Testis (tissue), 3 donors: ENCODE data around the gene LPCAT2. TPM values are rescaled to one million over a fixed set of nuclear protein-coding genes. Genes with fewer than 3 reads are reported as not detected.

Experiments used
- DNase-seq: peaks from one replicate; pipeline ENCODE4 v3.0.0-alpha.2; 2019
- H3K27ac ChIP-seq, 2 donors: fragments of 200-600 bp; sonication (generic); one replicate each; pipeline ENCODE4 v1.5.1; 2019
- H3K27me3 ChIP-seq: fragments of 200-600 bp; sonication (generic); one replicate; pipeline ENCODE4 v1.5.1; 2019
- H3K36me3 ChIP-seq: fragments of 200-600 bp; sonication (generic); one replicate; pipeline ENCODE4 v1.5.1; 2017; ENCODE audit warnings: low read depth; ENCODE audit errors: missing control alignments
- H3K4me1 ChIP-seq: fragments of 200-600 bp; sonication (generic); one replicate; pipeline ENCODE4 v1.5.1; 2019
- H3K4me3 ChIP-seq, 2 donors: fragments of 200-600 bp; sonication (generic); one replicate each; pipeline ENCODE4 v1.5.1; 2017 to 2019
- H3K9me3 ChIP-seq: fragments of 200-600 bp; sonication (generic); one replicate; pipeline ENCODE4 v1.5.1; 2017
- POLR2A ChIP-seq: fragments of 450-650 bp; IDR thresholded peaks from one replicate; pipeline ENCODE4 v1.6.1; 2017; ENCODE audit warnings: antibody characterized with exemption, mild to moderate bottlenecking, moderate library complexity
- WGBS, 2 donors: methylation state at CpG; one replicate each; pipeline ENCODE4 v1.1.5; 2018; 5-methylcytosine and 5-hydroxymethylcytosine counted together
- intact Hi-C: fragments of 100-400 bp; cut with DNase I; formaldehyde crosslinking; loops from one replicate; pipeline ENCODE4 v1.15.1; 2023; ENCODE audit warnings: low total_unique reads
- polyA plus RNA-seq: library from polyadenylated mRNA; stranded (reverse); fragments of 350-450 nt; fragmentation: Illumina TruSeq; extraction: RNeasy Lipid Tissue Mini Kit (QIAGEN cat#74804); gene quantifications from one replicate; pipeline ENCODE4 v1.2.3, GENCODE V29; 2014; ENCODE audit warnings: low read depth, low replicate concordance; ENCODE audit not compliant: insufficient read depth
- total RNA-seq, 2 donors: library from RNA; depleted of rRNA; stranded (reverse); fragments of >200 nt; gene quantifications; one replicate each; pipeline ENCODE4 v1.2.3, GENCODE V29; 2016
- TF ChIP-seq, protein P1 (sequence below), 3 experiments: fragments of 450-650 bp in 2 of 3; fragments of 200-600 bp in 1 of 3; sonication (generic) in 1 of 3; IDR thresholded peaks; one replicate each; pipeline ENCODE4 v1.5.1; 2016 to 2019; ENCODE audit warnings: antibody characterized with exemption in 3 of 3, mild to moderate bottlenecking in 2 of 3, moderate library complexity in 1 of 3

The LPCAT2 gene
- total and polyA plus RNA-seq, 3 donors from 2014 or later, result 6.9 to 12.0 (median 8.5) TPM

DNA sequence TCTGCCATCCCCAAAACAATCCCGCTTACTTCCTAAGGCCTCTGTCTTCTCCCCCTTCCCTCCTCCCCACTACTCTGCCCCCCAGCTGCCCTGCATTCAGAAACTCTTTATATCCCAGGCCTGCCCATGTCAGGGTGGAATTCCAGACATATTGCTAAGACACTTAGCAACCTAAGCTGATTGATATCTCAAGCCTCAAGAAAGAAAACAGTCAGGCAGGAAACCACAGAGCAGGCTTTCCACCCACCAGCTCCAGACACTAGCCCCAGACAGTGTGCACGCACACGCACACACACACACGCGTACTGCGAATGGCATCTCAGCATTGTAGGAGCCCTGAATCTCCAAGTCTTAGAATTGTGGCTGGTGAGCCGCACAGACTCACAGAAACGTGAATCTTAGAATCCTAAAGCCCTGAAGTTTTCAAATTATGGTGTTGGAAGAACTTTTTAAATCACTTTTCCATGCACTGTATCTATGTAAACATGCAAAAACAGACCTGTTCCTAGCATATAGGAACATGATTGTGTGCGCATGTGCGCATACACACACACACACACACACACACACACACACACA lies 8.8 kb upstream of the LPCAT2 start:
- WGBS, 2 donors, result 51 to 61% methylated on average over 10 of the region's 10 CpGs
- Histone ChIP-seq H3K9me3 (no peaks in the 10 kb centered on the region), H3K4me1 (peaks cover 43% of the 10 kb centered on the region), H3K4me3 (no peak overlapping the region), H3K27me3 (no peaks in the 10 kb centered on the region), H3K27ac (no peak overlapping the region), H3K36me3 (no peaks in the 10 kb centered on the region)
- TF ChIP-seq, protein P1, sequence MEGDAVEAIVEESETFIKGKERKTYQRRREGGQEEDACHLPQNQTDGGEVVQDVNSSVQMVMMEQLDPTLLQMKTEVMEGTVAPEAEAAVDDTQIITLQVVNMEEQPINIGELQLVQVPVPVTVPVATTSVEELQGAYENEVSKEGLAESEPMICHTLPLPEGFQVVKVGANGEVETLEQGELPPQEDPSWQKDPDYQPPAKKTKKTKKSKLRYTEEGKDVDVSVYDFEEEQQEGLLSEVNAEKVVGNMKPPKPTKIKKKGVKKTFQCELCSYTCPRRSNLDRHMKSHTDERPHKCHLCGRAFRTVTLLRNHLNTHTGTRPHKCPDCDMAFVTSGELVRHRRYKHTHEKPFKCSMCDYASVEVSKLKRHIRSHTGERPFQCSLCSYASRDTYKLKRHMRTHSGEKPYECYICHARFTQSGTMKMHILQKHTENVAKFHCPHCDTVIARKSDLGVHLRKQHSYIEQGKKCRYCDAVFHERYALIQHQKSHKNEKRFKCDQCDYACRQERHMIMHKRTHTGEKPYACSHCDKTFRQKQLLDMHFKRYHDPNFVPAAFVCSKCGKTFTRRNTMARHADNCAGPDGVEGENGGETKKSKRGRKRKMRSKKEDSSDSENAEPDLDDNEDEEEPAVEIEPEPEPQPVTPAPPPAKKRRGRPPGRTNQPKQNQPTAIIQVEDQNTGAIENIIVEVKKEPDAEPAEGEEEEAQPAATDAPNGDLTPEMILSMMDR (IDR thresholded peaks at IDR 0.05), result no peak
- no peak for TF ChIP-seq POLR2A
- DNase-seq, result no peak
- intact Hi-C loops, result no loop called here

DNA sequence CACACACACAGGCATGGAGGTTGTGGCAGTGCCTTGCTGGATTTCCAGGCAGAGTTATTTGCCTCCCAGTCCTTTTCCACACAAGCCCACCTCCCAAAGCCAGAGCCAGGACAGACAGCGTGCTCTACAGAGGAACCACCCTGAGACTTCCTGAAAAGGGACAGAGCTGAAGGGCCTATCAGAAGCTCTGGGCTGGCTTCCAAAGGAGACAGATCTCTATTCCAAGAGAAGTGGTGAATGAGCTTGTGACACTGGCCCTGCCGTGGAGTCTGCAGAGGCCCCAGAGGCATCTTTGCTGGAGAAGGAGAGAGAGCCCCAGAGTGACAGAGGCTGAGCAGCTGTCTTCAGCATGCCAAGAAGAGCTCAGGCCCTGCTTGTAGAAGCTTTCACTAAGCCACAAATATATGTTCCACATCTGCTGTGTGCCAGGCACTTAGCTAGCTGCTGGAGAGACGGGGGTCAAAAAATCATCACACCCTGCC lies 8.3 kb upstream of the LPCAT2 start:
- no peaks in the 10 kb centered on the region for H3K36me3 ChIP-seq
- TF ChIP-seq, protein P1 (IDR thresholded peaks at IDR 0.05), result no peak
- TF ChIP-seq POLR2A, result no peak
- H3K9me3 ChIP-seq, result no peaks in the 10 kb centered on the region
- no peak overlapping the region for H3K27ac ChIP-seq
- 47 to 52% methylated on average over 2 to 3 of the region's 3 CpGs for WGBS, 2 donors
- DNase-seq, result peak; percentile 75
- peaks cover 37% of the 10 kb centered on the region for H3K4me1 ChIP-seq
- intact Hi-C loops, result no loop called here
- no peaks in the 10 kb centered on the region for H3K27me3 ChIP-seq
- no peak overlapping the region for H3K4me3 ChIP-seq

DNA sequence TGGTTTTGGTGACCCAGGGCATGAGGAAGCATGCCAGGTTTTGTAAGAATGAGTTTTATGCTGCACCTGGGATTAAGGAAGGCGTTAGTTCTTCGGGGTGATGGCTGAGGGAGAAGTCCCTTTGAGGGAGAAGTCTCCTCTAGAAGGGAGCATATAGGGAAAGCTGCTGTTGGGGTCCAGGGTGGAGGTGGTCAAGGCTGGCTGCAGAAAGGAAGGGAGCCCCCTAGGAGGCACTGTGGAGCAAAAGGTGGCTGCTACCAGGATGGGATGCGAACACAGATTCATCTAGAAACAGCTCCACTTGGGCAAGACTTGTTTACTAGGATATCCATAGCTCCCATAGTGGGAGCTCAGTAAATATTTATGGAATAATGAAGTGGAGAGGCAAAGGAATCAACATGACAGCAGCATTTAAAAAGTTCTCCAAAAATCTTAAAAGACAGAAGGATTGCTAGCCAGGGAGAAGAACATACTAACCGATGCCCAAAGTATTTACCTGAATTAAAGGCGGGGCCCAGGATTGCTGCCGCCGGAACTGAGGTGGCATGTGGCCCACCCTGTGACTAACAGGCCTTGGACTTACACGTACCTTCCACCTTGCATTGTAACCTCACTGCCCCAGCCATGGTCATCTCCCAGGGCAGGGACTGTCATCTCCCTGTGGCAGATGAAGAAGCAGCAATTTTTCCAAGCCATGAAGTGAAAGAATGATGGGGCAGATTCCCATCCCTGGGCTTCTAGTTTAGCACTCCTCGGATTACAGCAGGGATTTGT lies 7.1 kb upstream of the LPCAT2 start:
- intact Hi-C loops, result no loop called here
- Histone ChIP-seq H3K9me3 (no peaks in the 10 kb centered on the region), H3K4me3 (no peak overlapping the region), H3K27ac (no peak overlapping the region), H3K27me3 (no peaks in the 10 kb centered on the region), H3K4me1 (peaks cover 32% of the 10 kb centered on the region), H3K36me3 (no peaks in the 10 kb centered on the region)
- 80 to 81% methylated on average over 9 of the region's 9 CpGs for WGBS, 2 donors
- no peak for DNase-seq
- TF ChIP-seq, protein P1 (IDR thresholded peaks at IDR 0.05), result no peak
- TF ChIP-seq POLR2A, result no peak

DNA sequence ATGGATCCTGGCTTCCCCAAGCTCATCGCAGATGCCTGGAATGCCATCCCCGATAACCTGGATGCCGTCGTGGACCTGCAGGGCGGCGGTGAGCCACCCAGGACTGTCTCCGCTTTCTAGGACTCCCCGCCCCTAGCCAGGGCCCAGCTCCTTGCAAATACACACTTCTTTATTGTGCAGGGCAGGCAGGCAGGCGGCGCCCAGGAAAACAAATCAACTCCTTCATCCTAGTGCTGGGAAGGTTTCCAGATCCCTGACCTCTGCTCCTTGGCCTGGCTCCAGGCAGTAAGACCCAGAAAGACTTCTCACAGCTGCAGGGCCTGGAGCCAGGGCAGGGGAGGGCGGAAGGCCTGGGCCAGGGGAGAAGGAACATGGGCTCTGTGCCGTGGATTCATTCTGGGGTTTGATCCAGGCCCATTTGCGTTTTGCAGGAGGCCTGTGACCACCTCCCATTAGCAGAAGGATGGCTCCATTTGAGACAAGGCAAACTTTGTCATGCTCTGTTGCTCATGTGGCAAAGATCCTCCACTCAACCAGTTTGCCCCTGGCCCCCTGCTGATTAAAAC lies 6.0 kb upstream of the LPCAT2 start:
- Histone ChIP-seq H3K4me3 (no peak overlapping the region), H3K36me3 (no peaks in the 10 kb centered on the region), H3K27ac (peak overlapping the region in 1 of 2 donors; percentile 3), H3K27me3 (no peaks in the 10 kb centered on the region), H3K4me1 (peaks cover 32% of the 10 kb centered on the region), H3K9me3 (no peaks in the 10 kb centered on the region)
- intact Hi-C loops, result no loop called here
- 26 to 53% methylated on average over 13 of the region's 13 CpGs for WGBS, 2 donors
- DNase-seq, result peak; percentile 96
- TF ChIP-seq, protein P1 (IDR thresholded peaks at IDR 0.05), result no peak
- TF ChIP-seq POLR2A, result no peak
